Stimulated activated CD4-positive, alpha-beta T cell treated with anti-CD3 and anti-CD28 coated beads, Interleukin-2, amount 100 ng/mL, for 24 hours (primary cell): ENCODE measurements around the gene PPP1R10.
"Not testable (repeated sequence)": the region's sequence is repeated elsewhere in the genome, so short reads cannot be mapped to it uniquely, and the experiment has no call there.

Source experiments
- DNase-seq, 2 donors: peaks; one replicate each; pipeline ENCODE4 v3.0.0-alpha.2; 2020

Gene PPP1R10

GRCh38 chr6:30616811-30617564 is at the start of gene PPP1R10:
TSS of gene PPP1R10 (minus strand) at chr6:30617243. CDS start at chr6:30609944, 7,299 bp downstream.
- peak; percentile 94 to 97 for DNase-seq

- DNase-seq: peak; percentile 48 to 52
Observed at GRCh38 chr6:30666300-30666699, 49.3 kb upstream of the PPP1R10 start.

GRCh38 chr6:30664994-30665767 is 48.1 kb upstream of the PPP1R10 start:
- no peak for DNase-seq

- not testable (repeated sequence) for DNase-seq
Observed at GRCh38 chr6:30657922-30658321, 40.9 kb upstream of the PPP1R10 start.

DNA sequence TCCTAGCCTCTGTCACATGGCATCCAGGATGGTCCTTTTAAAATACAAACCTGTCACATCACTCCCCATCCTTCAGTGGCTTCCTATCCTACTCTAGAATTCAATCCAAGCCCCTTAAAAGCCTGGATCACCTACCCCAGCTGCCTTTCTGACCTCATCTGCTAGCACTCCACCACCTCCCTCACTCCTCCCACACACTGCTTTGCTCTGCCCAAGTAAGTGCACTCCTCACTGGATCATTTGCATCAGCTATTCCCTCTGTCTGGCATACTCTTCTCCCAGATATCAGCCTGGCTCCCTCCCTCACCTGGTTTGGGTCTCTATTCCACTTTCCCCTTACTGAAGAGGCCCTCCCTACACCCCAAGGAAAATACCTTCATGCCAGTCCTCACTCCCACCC is 40.4 kb upstream of the PPP1R10 start:
- DNase-seq: no peak

DNA sequence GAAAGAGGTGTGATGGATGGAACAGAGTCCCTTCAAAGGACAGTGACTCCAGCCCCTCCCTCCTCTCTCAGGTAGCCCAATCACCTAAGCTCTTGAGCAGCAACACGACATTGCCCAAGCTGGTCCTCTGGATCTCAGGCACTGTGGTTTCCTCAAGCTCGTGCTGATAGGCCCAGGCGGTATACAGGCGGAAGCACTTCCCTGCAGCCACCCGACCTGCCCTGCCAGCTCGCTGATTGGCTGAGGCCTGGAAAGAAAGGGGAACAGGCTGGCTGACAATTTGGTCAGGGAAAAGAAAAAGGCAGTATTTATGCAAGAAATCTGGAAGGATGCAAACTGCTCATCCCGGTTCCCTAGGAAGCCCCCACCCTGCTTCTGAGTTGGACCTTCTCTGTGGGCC is 39.5 kb upstream of the PPP1R10 start:
- no peak for DNase-seq

DNA sequence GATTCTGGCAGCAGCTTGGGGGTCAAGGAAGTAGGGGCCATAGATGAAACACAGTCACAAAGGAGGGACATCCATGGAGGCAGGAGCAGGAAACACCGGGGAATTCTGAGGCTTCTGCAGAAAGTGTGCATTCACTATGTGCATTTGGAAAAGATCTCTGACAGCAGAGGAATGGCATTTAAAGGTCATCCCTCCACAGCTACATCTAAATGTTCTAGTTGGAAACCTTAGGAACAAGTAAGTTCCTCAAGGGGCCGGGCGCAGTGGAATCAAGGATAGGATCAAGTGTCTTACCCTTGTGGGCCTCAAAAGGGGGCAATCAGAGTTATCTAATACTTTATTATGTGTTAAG is 38.7 kb upstream of the PPP1R10 start:
- DNase-seq: no peak

GRCh38 chr6:30654798-30655742 is 38.0 kb upstream of the PPP1R10 start:
- no peak for DNase-seq

GRCh38 chr6:30651143-30651542 is 34.1 kb upstream of the PPP1R10 start:
- DNase-seq: no peak

DNA sequence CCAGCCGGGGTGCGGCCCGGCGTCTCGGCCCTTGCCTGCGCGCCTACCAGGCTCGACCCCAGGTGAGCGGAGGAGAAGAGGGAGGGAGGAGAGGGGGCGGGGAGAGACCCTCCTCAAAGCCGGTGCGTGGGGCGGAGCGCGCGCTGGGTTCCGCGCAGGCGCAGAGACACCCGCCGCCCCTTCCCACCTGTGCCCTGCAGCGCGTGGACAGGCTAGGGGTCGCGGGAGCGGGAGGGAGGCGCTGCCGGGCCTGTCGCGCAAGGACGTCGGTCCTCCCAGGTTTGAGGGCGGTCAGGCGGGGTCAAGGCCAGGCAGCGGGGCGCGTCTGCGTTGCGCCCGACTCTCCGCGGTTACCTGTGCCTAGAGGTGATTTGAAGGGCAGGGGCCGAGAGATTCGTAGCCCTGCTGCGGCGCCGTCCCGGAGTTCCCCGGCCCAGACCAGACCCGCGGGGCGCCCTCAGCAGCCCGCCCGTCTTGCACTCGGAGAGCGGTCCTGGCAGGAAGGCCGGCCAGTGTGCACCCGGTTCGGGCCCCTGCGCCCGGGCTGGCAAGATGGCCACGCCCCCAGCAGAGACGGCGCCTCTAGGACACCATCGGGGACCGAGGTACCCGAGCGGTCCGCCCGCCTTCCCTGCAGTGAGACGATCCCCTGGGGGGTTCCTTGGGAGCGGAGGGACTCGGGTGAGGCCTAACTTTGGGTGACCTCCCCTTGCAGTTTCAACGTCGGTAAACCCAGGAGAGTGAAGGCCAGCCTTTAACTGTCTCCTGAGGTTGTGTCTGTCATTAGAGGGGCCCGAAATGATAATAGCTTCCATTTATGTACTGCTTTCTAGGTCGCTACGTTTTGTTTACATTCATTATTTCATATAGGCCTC is 30.4 kb upstream of the PPP1R10 start:
- DNase-seq: peak; percentile 79 to 81

GRCh38 chr6:30646450-30647241 is 29.6 kb upstream of the PPP1R10 start, which contains the start of gene C6orf136:
TSS of gene C6orf136 (plus strand) at chr6:30647133. CDS start at chr6:30647232, 99 bp downstream.
- peak; percentile 92 to 93 for DNase-seq

- DNase-seq: no peak
Observed at GRCh38 chr6:30645989-30646388, 28.9 kb upstream of the PPP1R10 start.

- no peak for DNase-seq
Observed at GRCh38 chr6:30644769-30645168, 27.7 kb upstream of the PPP1R10 start.

GRCh38 chr6:30643656-30644055 is 26.6 kb upstream of the PPP1R10 start:
- no peak for DNase-seq

- no peak for DNase-seq
Observed at GRCh38 chr6:30641048-30641447, 24.0 kb upstream of the PPP1R10 start.

- no peak for DNase-seq
Observed at GRCh38 chr6:30640481-30640880, 23.4 kb upstream of the PPP1R10 start.

GRCh38 chr6:30635834-30636233 is 18.8 kb upstream of the PPP1R10 start:
- no peak for DNase-seq

DNA sequence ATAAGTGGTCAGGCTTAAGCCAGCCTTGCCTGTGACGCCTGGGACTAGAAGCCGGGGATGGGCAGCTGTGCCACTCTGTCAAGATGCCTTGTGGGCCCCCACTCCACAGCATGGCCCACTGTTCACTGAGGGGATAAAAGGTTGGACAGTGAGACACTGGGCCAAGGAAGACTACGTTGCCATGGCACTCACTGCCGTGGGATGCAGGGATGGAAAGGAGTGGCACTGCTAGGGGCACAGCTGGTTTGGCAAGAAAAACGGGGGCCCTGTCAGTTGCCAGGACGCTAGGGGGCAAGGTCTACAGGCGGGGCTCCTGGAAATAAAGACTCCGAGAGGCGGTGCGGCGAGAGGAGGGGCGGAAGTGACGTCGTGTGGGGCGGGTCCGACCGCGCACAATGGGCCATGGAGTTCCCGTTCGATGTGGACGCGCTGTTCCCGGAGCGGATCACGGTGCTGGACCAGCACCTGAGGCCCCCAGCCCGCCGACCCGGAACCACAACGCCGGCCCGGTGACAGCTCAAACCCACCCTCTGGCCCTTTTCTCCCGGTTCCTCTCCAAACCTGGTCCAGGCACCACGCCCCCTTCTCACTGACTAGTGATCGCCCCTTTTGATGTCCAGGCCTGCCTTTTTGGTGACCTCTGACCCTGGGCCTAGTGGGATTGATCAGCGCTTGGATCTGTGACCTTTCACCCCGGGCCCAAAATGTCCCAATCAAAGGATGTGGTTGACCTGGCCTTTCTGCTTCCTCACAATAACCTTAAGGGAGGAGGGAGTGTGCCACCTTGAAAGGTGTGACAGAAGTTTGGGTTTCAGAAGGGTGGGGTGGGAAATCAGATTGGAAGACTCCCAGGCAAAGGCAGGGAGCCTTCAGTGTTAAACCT is 9.7 kb upstream of the PPP1R10 start, which contains the start of gene ATAT1:
TSS of gene ATAT1 (plus strand) at position 391 of the 883 bp plus-strand sequence.
- DNase-seq: peak; percentile 89 to 91

GRCh38 chr6:30625511-30625910 is 8.5 kb upstream of the PPP1R10 start:
- no peak for DNase-seq

- DNase-seq: no peak
Observed at GRCh38 chr6:30619561-30619960, 2.5 kb upstream of the PPP1R10 start.
